Smooth muscle cell (in vitro differentiated cells): ENCODE data around the gene TNS4. TPM values are rescaled to one million over a fixed set of nuclear protein-coding genes. Genes with fewer than 3 reads are reported as not detected.

Experiments used
- DNase-seq: peaks from one replicate; lab custom pipeline; 2025; ENCODE audit not compliant: unreplicated experiment; lab: John Stamatoyannopoulos, UW
- H2AFZ ChIP-seq: fragments of 200-600 bp; sonication (generic); 2 replicates; pipeline ENCODE4 v1.6.0; 2016; ENCODE audit warnings: antibody characterized with exemption, low read depth, mild to moderate bottlenecking
- H3F3A ChIP-seq: fragments of 200-600 bp; sonication (generic); 2 replicates; pipeline ENCODE4 v1.6.0; 2017; ENCODE audit warnings: antibody characterized with exemption, low read depth
- H3K27ac ChIP-seq: fragments of 200-600 bp; sonication (generic); 2 replicates; pipeline ENCODE4 v1.5.1; 2016; ENCODE audit warnings: low read depth, mild to moderate bottlenecking
- H3K27me3 ChIP-seq: fragments of 200-600 bp; sonication (generic); 2 replicates; pipeline ENCODE4 v1.6.1; 2016; ENCODE audit warnings: low read depth, mild to moderate bottlenecking
- H3K36me3 ChIP-seq: fragments of 200-600 bp; sonication (generic); 2 replicates; pipeline ENCODE4 v1.5.1; 2016; ENCODE audit warnings: low read depth
- H3K4me1 ChIP-seq: fragments of 200-600 bp; sonication (generic); 2 replicates; pipeline ENCODE4 v1.5.1; 2016; ENCODE audit warnings: low read depth
- H3K4me2 ChIP-seq: fragments of 200-600 bp; sonication (generic); 2 replicates; pipeline ENCODE4 v1.6.0; 2016; ENCODE audit warnings: mild to moderate bottlenecking
- H3K4me3 ChIP-seq: fragments of 200-600 bp; sonication (generic); 2 replicates; pipeline ENCODE4 v1.5.1; 2016; ENCODE audit warnings: mild to moderate bottlenecking
- H3K79me2 ChIP-seq: fragments of 200-600 bp; sonication (generic); 2 replicates; pipeline ENCODE4 v1.6.0; 2016; ENCODE audit warnings: low read depth, mild to moderate bottlenecking
- H3K9ac ChIP-seq: fragments of 200-600 bp; sonication (generic); 2 replicates; pipeline ENCODE4 v1.6.0; 2016; ENCODE audit warnings: low read depth
- H3K9me3 ChIP-seq: fragments of 200-600 bp; sonication (generic); replicated peaks from 2 replicates; pipeline ENCODE4 v1.5.1; 2016; ENCODE audit warnings: low read depth
- H4K20me1 ChIP-seq: fragments of 200-600 bp; sonication (generic); 2 replicates; pipeline ENCODE4 v1.6.0; 2016; ENCODE audit warnings: low read depth
- CTCF ChIP-seq: fragments of 200-600 bp; sonication (generic); IDR thresholded peaks from 2 replicates; pipeline ENCODE4 v1.5.1; 2017; ENCODE audit warnings: borderline replicate concordance, mild to moderate bottlenecking, antibody characterized with exemption; ENCODE audit not compliant: insufficient read depth, poor library complexity, severe bottlenecking
- WGBS: methylation state at CpG from one replicate; pipeline ENCODE4 v1.1.7; 2016; ENCODE audit warnings: low lambda C conversion rate; 5-methylcytosine and 5-hydroxymethylcytosine counted together
- polyA plus RNA-seq: library from polyadenylated mRNA; unstranded; fragments of >200 nt; fragmentation: Nextera tagmentation; extraction: Ambion mirVana; gene quantifications from 2 replicates; pipeline ENCODE4 v1.2.1, GENCODE V29; 2016
- total RNA-seq: library from RNA; depleted of rRNA; stranded (reverse); fragments of >200 nt; gene quantifications from 2 replicates; pipeline ENCODE4 v1.2.3, GENCODE V29; 2014

TNS4 gene
- total and polyA plus RNA-seq, 2 experiments from 2014 or later: 0.13 to 1.2 TPM

GRCh38 chr17:40480501-40481003 lies 20.9 kb downstream of the TNS4 start:
- Histone ChIP-seq H3F3A (peaks cover 10% of the 10 kb centered on the region), H3K27ac (no peak overlapping the region), H2AFZ (no peak overlapping the region), H3K4me3 (no peak overlapping the region), H3K9ac (no peak overlapping the region), H3K36me3 (no peaks in the 10 kb centered on the region), H3K9me3 (no peaks in the 10 kb centered on the region), H4K20me1 (no peaks in the 10 kb centered on the region), H3K4me2 (no peak overlapping the region), H3K4me1 (peaks cover 6% of the 10 kb centered on the region), H3K27me3 (no peaks in the 10 kb centered on the region), H3K79me2 (no peaks in the 10 kb centered on the region)
- no peak for TF ChIP-seq CTCF
- DNase-seq: no peak
- WGBS: 56% methylated on average over 12 of the region's 12 CpGs

GRCh38 chr17:40479754-40480480 lies 21.5 kb downstream of the TNS4 start:
- Histone ChIP-seq H3K79me2 (no peaks in the 10 kb centered on the region), H4K20me1 (no peaks in the 10 kb centered on the region), H3K4me2 (no peak overlapping the region), H3K27ac (no peak overlapping the region), H3K9me3 (no peaks in the 10 kb centered on the region), H3K27me3 (no peaks in the 10 kb centered on the region), H3K36me3 (no peaks in the 10 kb centered on the region), H2AFZ (no peak overlapping the region), H3K4me1 (no peaks in the 10 kb centered on the region), H3K9ac (no peak overlapping the region), H3K4me3 (no peak overlapping the region), H3F3A (peaks cover 4% of the 10 kb centered on the region)
- DNase-seq: no peak
- no peak for TF ChIP-seq CTCF
- WGBS: 85% methylated on average over 9 of the region's 9 CpGs

- Histone ChIP-seq H3K4me2 (no peak overlapping the region), H3K27ac (no peak overlapping the region), H2AFZ (no peak overlapping the region), H3K9me3 (no peaks in the 10 kb centered on the region), H3K9ac (no peak overlapping the region), H3K79me2 (no peaks in the 10 kb centered on the region), H3K4me1 (no peaks in the 10 kb centered on the region), H3K36me3 (no peaks in the 10 kb centered on the region), H3F3A (no peaks in the 10 kb centered on the region), H3K27me3 (no peaks in the 10 kb centered on the region), H4K20me1 (no peaks in the 10 kb centered on the region), H3K4me3 (no peak overlapping the region)
- WGBS: 99% methylated on average over 13 of the region's 13 CpGs
- TF ChIP-seq CTCF: no peak
- DNase-seq: no peak
These were observed 22.9 kb downstream of the TNS4 start for GRCh38 chr17:40478486-40478885.

DNA sequence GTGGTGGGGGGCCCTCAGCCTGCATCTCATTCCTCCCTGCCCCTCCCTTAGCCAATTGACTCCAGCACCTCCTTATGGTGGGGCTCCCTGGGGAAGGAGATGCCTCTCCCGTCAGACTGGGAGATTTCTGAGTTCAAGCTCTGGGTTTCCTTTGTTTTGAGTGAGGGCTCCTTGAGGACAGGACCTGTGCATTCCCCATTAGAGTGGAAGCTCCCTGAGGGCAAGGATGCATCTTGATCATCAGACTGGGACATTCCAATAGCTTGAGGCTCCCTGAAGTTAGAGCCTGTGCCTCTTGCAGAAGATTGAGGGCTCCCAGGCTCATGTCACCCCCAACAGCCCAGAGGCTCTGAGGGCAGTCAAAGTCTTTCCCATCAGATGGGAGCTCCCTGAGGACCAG lies 23.6 kb downstream of the TNS4 start:
- no peaks in the 10 kb centered on the region for H3F3A ChIP-seq
- H3K27me3 ChIP-seq: no peaks in the 10 kb centered on the region
- no peaks in the 10 kb centered on the region for H3K36me3 ChIP-seq
- no peak overlapping the region for H3K9ac ChIP-seq
- no peak overlapping the region for H2AFZ ChIP-seq
- H3K4me2 ChIP-seq: no peak overlapping the region
- no peak overlapping the region for H3K4me3 ChIP-seq
- H3K79me2 ChIP-seq: no peaks in the 10 kb centered on the region
- H4K20me1 ChIP-seq: no peaks in the 10 kb centered on the region
- no peak for TF ChIP-seq CTCF
- no peaks in the 10 kb centered on the region for H3K9me3 ChIP-seq
- no peaks in the 10 kb centered on the region for H3K4me1 ChIP-seq
- WGBS: 100% methylated on average over 1 of the region's 1 CpG
- no peak for DNase-seq
- H3K27ac ChIP-seq: no peak overlapping the region
